Heart left ventricle (tissue), 16 donors: ENCODE results near the gene WIPI1. TPM values are rescaled to one million over a fixed set of nuclear protein-coding genes. Genes with fewer than 3 reads are reported as not detected.

ENCODE experiments used
- ATAC-seq, 4 donors: fragments of 200-7000 bp; cut with Tn5 transposase; one replicate each; pipeline ENCODE4 v1.9.1; 2020 to 2022; ENCODE audit warnings: moderate library complexity in 4 of 4, mild to moderate bottlenecking in 3 of 4, moderate number of reproducible peaks in 1 of 4
- DNase-seq, 5 donors: peaks; one replicate each; pipeline ENCODE4 v3.0.0-alpha.2; 2020
- H3K27ac ChIP-seq, 12 donors: fragments of 200-600 bp; sonication (generic) in 4 of 12; one replicate each; pipeline versions ENCODE4 v1.5.0 to v1.8.0; 2016 to 2022; ENCODE audit warnings: mild to moderate bottlenecking in 2 of 12
- H3K27me3 ChIP-seq, 9 donors: fragments of 200-600 bp; sonication (generic) in 2 of 9; one replicate each; pipeline versions ENCODE4 v1.5.1 to v1.8.0; 2016 to 2022; ENCODE audit warnings: mild to moderate bottlenecking in 3 of 9
- H3K36me3 ChIP-seq, 9 donors: fragments of 200-600 bp; sonication (generic) in 2 of 9; one replicate each; pipeline versions ENCODE4 v1.5.0 to v1.8.0; 2018 to 2022; ENCODE audit warnings: mild to moderate bottlenecking in 2 of 9
- H3K4me1 ChIP-seq, 12 donors: fragments of 200-600 bp; sonication (generic) in 4 of 12; one replicate each; pipeline versions ENCODE4 v1.5.0 to v1.8.0; 2016 to 2022; ENCODE audit warnings: mild to moderate bottlenecking in 3 of 12
- H3K4me3 ChIP-seq, 12 donors: fragments of 200-600 bp; sonication (generic) in 4 of 12; one replicate each; pipeline versions ENCODE4 v1.5.0 to v1.8.0; 2017 to 2022; ENCODE audit warnings: mild to moderate bottlenecking in 9 of 12, moderate library complexity in 4 of 12
- H3K9me3 ChIP-seq, 12 donors: fragments of 200-600 bp; sonication (generic) in 4 of 12; one replicate each; pipeline versions ENCODE4 v1.5.0 to v1.8.0; 2016 to 2022; ENCODE audit warnings: mild to moderate bottlenecking in 1 of 12
- POLR2A ChIP-seq, 2 donors: fragments of 450-650 bp; IDR thresholded peaks; one replicate each; pipeline ENCODE4 v1.6.1; 2017; ENCODE audit warnings: antibody characterized with exemption in 2 of 2, mild to moderate bottlenecking in 2 of 2, moderate library complexity in 2 of 2
- WGBS, 4 donors: extraction: QIAGEN DNeasy Blood & Tissue Kit in 2 of 4; methylation state at CpG; one replicate each; pipeline versions ENCODE4 v1.1.5 to v1.1.7; 2013 to 2018; 5-methylcytosine and 5-hydroxymethylcytosine counted together
- intact Hi-C, 10 donors: fragments of 100-400 bp; cut with DNase I; formaldehyde crosslinking; loops; one replicate each; pipeline versions ENCODE4 v1.11.1 to v1.14.2; 2022
- polyA plus RNA-seq, 2 donors: library from polyadenylated mRNA; stranded (reverse); fragments of 200-250 nt; gene quantifications; one replicate each; pipeline ENCODE4 v1.2.3, GENCODE V29; 2013
- total RNA-seq, 9 donors: library from RNA; depleted of rRNA in 2 of 9; stranded (reverse); fragments of >200 nt in 2 of 9; fragmentation: NEBNext Ultra II Directional in 3 of 9; extraction: Animal tissue kit (Norgen Biotek cat#: 25700) in 3 of 9; gene quantifications; one replicate each; pipeline versions ENCODE4 v1.1.0 to v1.2.4, GENCODE V29; 2016 to 2023
- TF ChIP-seq, protein P1 (sequence below), 12 donors: fragments of 200-600 bp; sonication (generic) in 4 of 12; IDR thresholded peaks; one replicate each; pipeline versions ENCODE4 v1.5.0 to v1.8.0; 2018 to 2022; ENCODE audit warnings: antibody characterized with exemption in 12 of 12, mild to moderate bottlenecking in 5 of 12
- donor health status: ischemic (EF 13 %, LVEDD 7.1; RV severe dilation, severe dysfunction).
- donor health status: healthy with polysubstance abuse.
- donor health status: DM: no; HTN: yes; CAD: no.
- donor health status: DM: no; HTN: no; CAD: no.
- donor health status: ischemic (EF 25% LVEDD 6.9; RV normal size, moderate dysfunction).
- donor health status: ischemic (EF 25% LVEDD 5.7; RV mildly dilated, moderate dysfunction).
- donor health status: healthy.
- donor health status: DM: yes; HTN: yes; CAD: no.
- donor health status: ischemic (EF 35%, LVEDD 5.7; RV mildly dilated, moderate dysfunction).
- donor health status: nonischemic (EF 11% LVEDD 7.7; RV severe dilation, severe dysfunction).
- donor health status: DM: yes; HTN: yes; CAD: no.
- donor health status: PGD.
- donor health status: ischemic (EF 29% LVEDD 5.4; RV normal size, mild dysfunction).
- donor health status: nonischemic (EF 23%, LVEDD 6.1; RV moderate dilation, normal function).

WIPI1 gene
- total and polyA plus RNA-seq, 11 donors: 57.1 to 145 (median 103) TPM

- H3K4me1 ChIP-seq: peaks cover 0 to 19% (median 11%) of the 10 kb centered on the region in 12 donors
- DNase-seq: no peak
- no peaks in the 10 kb centered on the region for H3K36me3 ChIP-seq
- ATAC-seq: no peak
- H3K4me3 ChIP-seq: no peak overlapping the region
- H3K27ac ChIP-seq: peak overlapping the region in 2 of 12 donors; percentile 75 to 81
- 81 to 97% (median 94%) methylated on average over 12 of the region's 12 CpGs for WGBS, 4 donors
- no peaks in the 10 kb centered on the region for H3K27me3 ChIP-seq
- TF ChIP-seq, protein P1, sequence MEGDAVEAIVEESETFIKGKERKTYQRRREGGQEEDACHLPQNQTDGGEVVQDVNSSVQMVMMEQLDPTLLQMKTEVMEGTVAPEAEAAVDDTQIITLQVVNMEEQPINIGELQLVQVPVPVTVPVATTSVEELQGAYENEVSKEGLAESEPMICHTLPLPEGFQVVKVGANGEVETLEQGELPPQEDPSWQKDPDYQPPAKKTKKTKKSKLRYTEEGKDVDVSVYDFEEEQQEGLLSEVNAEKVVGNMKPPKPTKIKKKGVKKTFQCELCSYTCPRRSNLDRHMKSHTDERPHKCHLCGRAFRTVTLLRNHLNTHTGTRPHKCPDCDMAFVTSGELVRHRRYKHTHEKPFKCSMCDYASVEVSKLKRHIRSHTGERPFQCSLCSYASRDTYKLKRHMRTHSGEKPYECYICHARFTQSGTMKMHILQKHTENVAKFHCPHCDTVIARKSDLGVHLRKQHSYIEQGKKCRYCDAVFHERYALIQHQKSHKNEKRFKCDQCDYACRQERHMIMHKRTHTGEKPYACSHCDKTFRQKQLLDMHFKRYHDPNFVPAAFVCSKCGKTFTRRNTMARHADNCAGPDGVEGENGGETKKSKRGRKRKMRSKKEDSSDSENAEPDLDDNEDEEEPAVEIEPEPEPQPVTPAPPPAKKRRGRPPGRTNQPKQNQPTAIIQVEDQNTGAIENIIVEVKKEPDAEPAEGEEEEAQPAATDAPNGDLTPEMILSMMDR (IDR thresholded peaks at IDR 0.05): no peak
- TF ChIP-seq POLR2A (IDR thresholded peaks at IDR 0.05): no peak
- intact Hi-C loops: loop anchor here in 7 of 10 donors (5.0 to 10.0 kb wide), 5 partner anchors 43 to 220 kb away; no protein-coding TSS in a partner anchor
- H3K9me3 ChIP-seq: peaks cover 0 to 9% (median 0%) of the 10 kb centered on the region in 12 donors
Measured at GRCh38 chr17:68394608-68395331, 62.5 kb downstream of the WIPI1 start.

DNA sequence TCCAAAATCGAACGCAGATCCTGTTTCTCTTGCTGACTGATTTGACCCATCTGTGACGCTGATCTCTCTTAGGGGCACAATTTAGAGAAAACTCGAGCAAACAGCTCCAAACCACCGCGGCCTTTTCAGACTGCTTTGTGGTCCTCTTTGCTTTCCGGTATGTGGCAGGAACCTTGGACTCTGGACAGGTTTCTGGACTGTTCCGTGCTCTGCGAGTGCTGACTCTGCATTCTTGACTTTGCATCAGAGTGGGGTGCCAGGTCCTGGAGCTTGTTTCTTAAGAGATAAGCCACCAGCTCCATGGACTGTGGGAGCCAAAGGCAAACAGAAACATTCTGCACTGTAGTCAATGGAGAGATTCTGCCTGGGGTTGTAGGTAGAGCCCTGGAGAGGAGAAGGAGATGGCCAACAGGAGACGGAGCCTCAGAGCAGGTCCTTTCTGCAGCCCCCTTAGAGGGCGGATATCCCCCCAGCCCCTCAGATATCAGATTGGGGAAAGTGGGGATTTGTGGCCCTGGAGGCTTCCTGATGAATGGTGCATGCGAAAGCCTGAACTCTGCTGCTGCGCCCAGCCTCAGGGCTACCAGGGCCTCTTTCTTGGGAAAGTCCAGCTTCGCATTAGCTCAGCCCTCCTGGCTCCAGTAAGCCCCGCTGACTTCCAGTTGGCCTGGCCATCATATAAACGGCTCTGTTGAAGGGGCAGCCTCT, 65.6 kb downstream of the WIPI1 start:
- 71 to 90% (median 85%) methylated on average over 15 to 16 of the region's 16 CpGs for WGBS, 4 donors
- Histone ChIP-seq H3K9me3 (peaks cover 0 to 9% (median 0%) of the 10 kb centered on the region in 12 donors), H3K27ac (peak overlapping the region in 2 of 12 donors; percentile 52 to 67), H3K27me3 (no peaks in the 10 kb centered on the region), H3K4me3 (no peak overlapping the region), H3K4me1 (peaks cover 0 to 12% (median 5%) of the 10 kb centered on the region in 12 donors), H3K36me3 (no peaks in the 10 kb centered on the region)
- no peak for ATAC-seq
- no peak for DNase-seq
- TF ChIP-seq POLR2A (IDR thresholded peaks at IDR 0.05): no peak
- TF ChIP-seq, protein P1 (IDR thresholded peaks at IDR 0.05): no peak
- intact Hi-C loops: loop anchor here in 3 of 10 donors (10.0 kb wide), 3 partner anchors 127 to 223 kb away; no protein-coding TSS in a partner anchor

GRCh38 chr17:68390888-68391545, 66.3 kb downstream of the WIPI1 start:
- Histone ChIP-seq H3K27me3 (no peaks in the 10 kb centered on the region), H3K4me1 (peaks cover 0 to 18% (median 7%) of the 10 kb centered on the region in 12 donors), H3K27ac (peak overlapping the region in 3 of 12 donors; percentile 39 to 67 (median 52)), H3K9me3 (peaks cover 0 to 9% (median 0%) of the 10 kb centered on the region in 12 donors), H3K36me3 (no peaks in the 10 kb centered on the region), H3K4me3 (no peak overlapping the region)
- intact Hi-C loops: loop anchor here in 3 of 10 donors (10.0 kb wide), 3 partner anchors 126 to 224 kb away; no protein-coding TSS in a partner anchor
- no peak for TF ChIP-seq POLR2A (IDR thresholded peaks at IDR 0.05)
- TF ChIP-seq, protein P1 (IDR thresholded peaks at IDR 0.05): no peak
- ATAC-seq (no peak), DNase-seq (no peak)
- 78 to 91% (median 86%) methylated on average over 9 to 11 of the region's 11 CpGs for WGBS, 4 donors
